IMR-90 (cell line): ENCODE measurements around the gene FAM151A. TPM values are rescaled to one million over a fixed set of nuclear protein-coding genes. Genes with fewer than 3 reads are reported as not detected.

ENCODE experiments used
- ATAC-seq: fragments of 200-7000 bp; cut with Tn5 transposase; 2 replicates; pipeline ENCODE4 v1.9.1; 2020; ENCODE audit warnings: low read depth, mild to moderate bottlenecking, moderate library complexity
- BruUV-seq: library from RNA; stranded (reverse); fragments of 400-500 nt; replicated peaks from 2 replicates; lab custom pipeline; 2021; lab: Mats Ljungman, UMichigan
- CTCF ChIA-PET: fragments of 300-600 bp; formaldehyde crosslinking; extraction: SDS; loops from one replicate; lab custom pipeline; 2021; ENCODE audit warnings: antibody characterized with exemption; lab: Yijun Ruan, JAX
- POLR2A ChIA-PET: fragments of 300-600 bp; sonication (Branson Sonifier 250); formaldehyde crosslinking; loops from one replicate; lab custom pipeline; 2022; ENCODE audit warnings: antibody characterized with exemption; ENCODE audit not compliant: unreplicated experiment; lab: Charles Lee
- DNase-seq: peaks from one replicate; pipeline ENCODE4 v3.0.0; 2013
- H2AFZ ChIP-seq: replicated peaks from 2 replicates; pipeline ENCODE3; 2013; ENCODE audit warnings: low read length, mild to moderate bottlenecking; ENCODE audit not compliant: poor library complexity
- H2AK5ac ChIP-seq: 2 replicates; pipeline ENCODE4 v1.6.1; 2013; ENCODE audit warnings: low read depth, low read length, inconsistent platforms
- H2AK9ac ChIP-seq: replicated peaks from 2 replicates; pipeline ENCODE3; 2013; ENCODE audit warnings: mild to moderate bottlenecking, low read depth, low read length, moderate library complexity; ENCODE audit not compliant: poor library complexity
- H2BK120ac ChIP-seq: 2 replicates; pipeline ENCODE4 v1.6.1; 2013; ENCODE audit warnings: low read depth, low read length, inconsistent platforms
- H2BK15ac ChIP-seq: 3 replicates; pipeline ENCODE4 v1.6.1; 2013; ENCODE audit warnings: low read depth, low read length, inconsistent platforms
- H2BK20ac ChIP-seq: 2 replicates; pipeline ENCODE4 v1.6.1; 2013; ENCODE audit warnings: low read depth, mild to moderate bottlenecking, inconsistent platforms, low read length, moderate library complexity
- H2BK5ac ChIP-seq: 2 replicates; pipeline ENCODE4 v1.6.1; 2013; ENCODE audit warnings: mild to moderate bottlenecking, low read depth, low read length, inconsistent platforms; ENCODE audit not compliant: poor library complexity, severe bottlenecking
- H3K14ac ChIP-seq: replicated peaks from 2 replicates; pipeline ENCODE4 v1.6.1; 2013; ENCODE audit warnings: low read depth, low read length, inconsistent platforms
- H3K18ac ChIP-seq: 2 replicates; pipeline ENCODE4 v1.6.1; 2013; ENCODE audit warnings: low read depth, low read length, control low read depth
- H3K23ac ChIP-seq: 2 replicates; pipeline ENCODE4 v1.6.1; 2013; ENCODE audit warnings: low read depth, low read length, inconsistent platforms
- H3K27ac ChIP-seq: 2 replicates; pipeline ENCODE4 v1.5.1; 2013; ENCODE audit warnings: mild to moderate bottlenecking, control low read depth, low read length; ENCODE audit not compliant: insufficient read depth
- H3K27me3 ChIP-seq: 2 replicates; pipeline ENCODE4 v1.6.1; 2013; ENCODE audit warnings: low read length; ENCODE audit not compliant: control insufficient read depth, insufficient read depth
- H3K36me3 ChIP-seq: 2 replicates; pipeline ENCODE4 v1.6.1; 2013; ENCODE audit warnings: low read length, mixed read lengths; ENCODE audit not compliant: control insufficient read depth, insufficient read depth
- H3K4ac ChIP-seq: 2 replicates; pipeline ENCODE4 v1.6.1; 2013; ENCODE audit warnings: low read depth, low read length, inconsistent platforms
- H3K4me1 ChIP-seq: 2 replicates; pipeline ENCODE4 v1.6.1; 2013; ENCODE audit warnings: low read length, mixed read lengths; ENCODE audit not compliant: control insufficient read depth, insufficient read depth
- H3K4me2 ChIP-seq: 2 replicates; pipeline ENCODE4 v1.6.1; 2013; ENCODE audit warnings: low read depth, mild to moderate bottlenecking, control low read depth, low read length, moderate library complexity
- H3K4me3 ChIP-seq: 2 replicates; pipeline ENCODE4 v1.5.1; 2013; ENCODE audit warnings: low read depth, mild to moderate bottlenecking, control low read depth, low read length, moderate library complexity; ENCODE audit not compliant: insufficient read depth
- H3K56ac ChIP-seq: 2 replicates; pipeline ENCODE4 v1.6.1; 2013; ENCODE audit warnings: low read length, inconsistent platforms; ENCODE audit not compliant: insufficient read depth; ENCODE audit errors: extremely low read depth
- H3K79me1 ChIP-seq, 2 experiments: 2 replicates each; pipeline ENCODE4 v1.6.1; 2013; ENCODE audit warnings: low read length in 2 of 2, inconsistent platforms in 1 of 2, low read depth in 1 of 2
- H3K9ac ChIP-seq: 2 replicates; pipeline ENCODE4 v1.6.1; 2013; ENCODE audit warnings: low read depth, low read length, control low read depth
- H3K9me1 ChIP-seq: 2 replicates; pipeline ENCODE4 v1.6.1; 2013; ENCODE audit warnings: low read length, inconsistent platforms; ENCODE audit not compliant: insufficient read depth
- H3K9me3 ChIP-seq: 2 replicates; pipeline ENCODE4 v1.6.1; 2013; ENCODE audit warnings: low read length; ENCODE audit not compliant: control insufficient read depth, insufficient read depth
- H4K20me1 ChIP-seq: 2 replicates; pipeline ENCODE4 v1.6.1; 2013; ENCODE audit warnings: low read length, inconsistent platforms; ENCODE audit not compliant: insufficient read depth
- H4K5ac ChIP-seq: 2 replicates; pipeline ENCODE4 v1.6.1; 2013; ENCODE audit warnings: mild to moderate bottlenecking, low read depth, low read length, control low read depth
- H4K8ac ChIP-seq, 2 experiments: 2 replicates each; pipeline ENCODE4 v1.6.1; 2013; ENCODE audit warnings: low read depth in 2 of 2, low read length in 2 of 2, control low read depth in 1 of 2, inconsistent platforms in 1 of 2
- H4K91ac ChIP-seq: 2 replicates; pipeline ENCODE4 v1.6.1; 2013; ENCODE audit warnings: low read depth, low read length, inconsistent platforms; ENCODE audit not compliant: insufficient read depth
- CHD1 ChIP-seq: IDR thresholded peaks from 2 replicates; pipeline ENCODE4 v1.6.1; 2012; ENCODE audit warnings: low read depth, low read length, improper control_type of control experiment
- ELK1 ChIP-seq: fragments of 150-350 bp; IDR thresholded peaks from 2 replicates; pipeline ENCODE4 v1.6.1; 2016; ENCODE audit warnings: low read depth, mild to moderate bottlenecking, low read length, moderate library complexity, borderline replicate concordance
- MAFK ChIP-seq: IDR thresholded peaks from 2 replicates; pipeline ENCODE4 v1.6.1; 2012; ENCODE audit warnings: low read depth, low read length, improper control_type of control experiment
- NFE2L2 ChIP-seq: fragments of 150-350 bp; IDR thresholded peaks from 2 replicates; pipeline ENCODE4 v1.6.1; 2016; ENCODE audit warnings: low read depth, mild to moderate bottlenecking, low read length
- RAD21 ChIP-seq: IDR thresholded peaks from 2 replicates; pipeline ENCODE4 v1.6.1; 2012; ENCODE audit warnings: low read length, improper control_type of control experiment
- RFX5 ChIP-seq: IDR thresholded peaks from 2 replicates; pipeline ENCODE4 v1.8.0; 2012; ENCODE audit warnings: low read depth, mild to moderate bottlenecking, low read length, moderate library complexity
- WGBS, 2 experiments: methylation state at CpG; one replicate each; pipeline versions ENCODE4 v1.1.5 to v1.1.7; 2013; ENCODE audit warnings: missing lambda C conversion rate in 2 of 2; ENCODE audit not compliant: insufficient read length in 1 of 2; ENCODE audit errors: extremely low coverage in 2 of 2; 5-methylcytosine and 5-hydroxymethylcytosine counted together
- dilution Hi-C: fragments of 300-500 bp; cut with HindIII; formaldehyde crosslinking; loops from one replicate; pipeline ENCODE4 v1.14.3; 2018; ENCODE audit warnings: low sequenced_read_pairs; ENCODE audit not compliant: unreplicated experiment
- in situ Hi-C: fragments of 300-500 bp; cut with MboI; formaldehyde crosslinking; loops from 3 replicates; pipeline ENCODE4 v1.14.3; 2019; ENCODE audit warnings: low sequenced_read_pairs, inconsistent platforms, mixed read lengths
- intact Hi-C: fragments of 100-400 bp; cut with micrococcal nuclease; formaldehyde crosslinking; loops from 2 replicates; pipeline ENCODE4 v1.10.0; 2022
- polyA plus RNA-seq, 3 experiments: library from polyadenylated mRNA; depleted of rRNA; stranded (reverse); fragments of >200 nt; gene quantifications; 2 replicates each; pipeline ENCODE4 v1.2.3, GENCODE V29; 2012; ENCODE audit warnings: low replicate concordance in 1 of 3
- total RNA-seq: library from RNA; depleted of rRNA; stranded (reverse); fragments of >200 nt; gene quantifications from 2 replicates; pipeline ENCODE4 v1.2.3, GENCODE V29; 2012

Gene FAM151A
- total and polyA plus RNA-seq, 2 of the 4 experiments (the other 2 are of a cell fraction): not detected

DNA sequence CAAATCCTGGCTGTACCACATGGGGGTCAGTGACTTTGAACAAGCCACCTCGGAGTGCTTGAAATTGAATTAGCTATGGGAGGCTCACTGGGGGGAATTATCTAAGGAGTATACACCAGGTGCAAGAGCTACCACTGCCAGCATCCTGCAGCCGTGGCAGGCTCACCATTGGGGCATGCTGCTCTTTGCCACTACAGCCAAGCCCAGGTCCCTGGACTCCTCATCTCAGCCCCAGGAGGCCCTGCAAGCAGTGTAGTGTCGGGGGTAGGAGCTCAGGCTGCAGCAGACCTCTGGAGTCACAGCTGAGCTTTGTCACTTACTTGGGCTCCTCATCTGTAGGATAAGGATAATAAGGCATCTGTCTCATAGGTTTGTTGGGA lies 40.0 kb downstream of the FAM151A start:
- dilution Hi-C loops (no loop called here), in situ Hi-C loops (no loop called here), intact Hi-C loops (no loop called here)
- DNase-seq (no peak), ATAC-seq (no peak)
- H2BK120ac ChIP-seq: no peak overlapping the region
- H2BK20ac ChIP-seq: no peak overlapping the region
- no TSS peak for BruUV-seq
- no peak overlapping the region for H2AK5ac ChIP-seq
- no peak overlapping the region for H3K4me2 ChIP-seq
- H3K36me3 ChIP-seq: no peaks in the 10 kb centered on the region
- WGBS, 2 experiments: 60% methylated on average over 1 of the region's 3 CpGs; no CpG with 5 or more reads in 1 of the 2 experiments
- no peak overlapping the region for H4K5ac ChIP-seq
- H3K18ac ChIP-seq: no peak overlapping the region
- H3K4me1 ChIP-seq: peaks cover 3% of the 10 kb centered on the region; the same call in 1 of the 2 replicates
- H3K27ac ChIP-seq: no peak overlapping the region
- no peak overlapping the region for H4K8ac ChIP-seq
- no peaks in the 10 kb centered on the region for H3K9me3 ChIP-seq
- H3K9ac ChIP-seq: no peak overlapping the region
- ChIA-PET POLR2A (no interaction called here), CTCF (no interaction called here)
- peaks cover 2% of the 10 kb centered on the region; the same call in 1 of the 2 replicates for H3K27me3 ChIP-seq
- H3K56ac ChIP-seq: no peak overlapping the region
- no peak overlapping the region for H2BK15ac ChIP-seq
- no peaks in the 10 kb centered on the region for H3K79me1 ChIP-seq
- no peak overlapping the region for H3K23ac ChIP-seq
- no peak overlapping the region for H3K14ac ChIP-seq
- no peak overlapping the region for H2AK9ac ChIP-seq
- no peak overlapping the region for H3K4ac ChIP-seq
- H2AFZ ChIP-seq: no peak overlapping the region
- no peak overlapping the region for H3K4me3 ChIP-seq
- TF ChIP-seq NFE2L2: no peak
- TF ChIP-seq ELK1: no peak
- no peak for TF ChIP-seq CHD1
- TF ChIP-seq RFX5: no peak
- no peak for TF ChIP-seq RAD21
- TF ChIP-seq MAFK: no peak
- H4K91ac ChIP-seq: no peak overlapping the region
- no peaks in the 10 kb centered on the region for H4K20me1 ChIP-seq
- no peak overlapping the region for H2BK5ac ChIP-seq
- no peaks in the 10 kb centered on the region for H3K9me1 ChIP-seq
